Measurements from ENCODE around the gene SATB2.

GRCh38 chr2:199303728-199304177 lies 154.0 kb downstream of the SATB2 start:
- TF ChIP-seq CTCF (IDR thresholded peaks at IDR 0.05; ENCODE audit: low read length) (no peak), EZH2 (IDR thresholded peaks at IDR 0.05; ENCODE audit: borderline replicate concordance, low read length) (no peak)

Measured in OCI-LY1 (cell line).